ENCODE results near the gene NTSR2. TPM values are rescaled to one million over a fixed set of nuclear protein-coding genes. Genes with fewer than 3 reads are reported as not detected.

Gene NTSR2
- total RNA-seq, 6 donors from 2014 or later = not detected

DNA sequence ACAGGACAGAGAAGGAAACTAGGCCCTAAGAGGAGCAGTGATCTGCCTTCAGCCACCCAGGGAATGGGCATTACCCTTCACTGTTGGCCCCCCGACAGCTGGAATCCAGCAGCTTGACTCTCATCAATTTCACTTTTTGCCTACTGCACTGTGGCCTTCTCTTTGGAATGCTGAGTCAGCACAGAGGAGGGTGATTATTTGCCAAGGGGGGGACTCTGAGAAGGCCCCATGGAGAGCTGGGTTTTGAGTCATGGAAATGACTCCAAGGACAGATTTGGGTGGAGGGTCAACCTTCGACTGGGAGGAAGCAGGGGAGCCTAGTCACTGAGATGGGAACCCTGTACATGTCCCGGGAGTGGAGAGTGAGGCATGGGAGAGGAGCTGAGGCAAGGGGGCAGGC lies 38.1 kb upstream of the NTSR2 start:
- H3K27me3 ChIP-seq = no peaks in the 10 kb centered on the region
- WGBS, 2 donors = 67 to 93% methylated on average over 3 of the region's 3 CpGs
- no peaks in the 10 kb centered on the region for H3K9me3 ChIP-seq
- H3K36me3 ChIP-seq = no peaks in the 10 kb centered on the region
- no peak overlapping the region for H3K27ac ChIP-seq
- DNase-seq = no peak
- TF ChIP-seq POLR2A (IDR thresholded peaks at IDR 0.05) (no peak), POLR2AphosphoS5 (IDR thresholded peaks at IDR 0.05) (no peak), EP300 (IDR thresholded peaks at IDR 0.05) (no peak)
- TF ChIP-seq, protein P1, sequence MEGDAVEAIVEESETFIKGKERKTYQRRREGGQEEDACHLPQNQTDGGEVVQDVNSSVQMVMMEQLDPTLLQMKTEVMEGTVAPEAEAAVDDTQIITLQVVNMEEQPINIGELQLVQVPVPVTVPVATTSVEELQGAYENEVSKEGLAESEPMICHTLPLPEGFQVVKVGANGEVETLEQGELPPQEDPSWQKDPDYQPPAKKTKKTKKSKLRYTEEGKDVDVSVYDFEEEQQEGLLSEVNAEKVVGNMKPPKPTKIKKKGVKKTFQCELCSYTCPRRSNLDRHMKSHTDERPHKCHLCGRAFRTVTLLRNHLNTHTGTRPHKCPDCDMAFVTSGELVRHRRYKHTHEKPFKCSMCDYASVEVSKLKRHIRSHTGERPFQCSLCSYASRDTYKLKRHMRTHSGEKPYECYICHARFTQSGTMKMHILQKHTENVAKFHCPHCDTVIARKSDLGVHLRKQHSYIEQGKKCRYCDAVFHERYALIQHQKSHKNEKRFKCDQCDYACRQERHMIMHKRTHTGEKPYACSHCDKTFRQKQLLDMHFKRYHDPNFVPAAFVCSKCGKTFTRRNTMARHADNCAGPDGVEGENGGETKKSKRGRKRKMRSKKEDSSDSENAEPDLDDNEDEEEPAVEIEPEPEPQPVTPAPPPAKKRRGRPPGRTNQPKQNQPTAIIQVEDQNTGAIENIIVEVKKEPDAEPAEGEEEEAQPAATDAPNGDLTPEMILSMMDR (IDR thresholded peaks at IDR 0.05) = no peak
- no peak overlapping the region for H3K4me3 ChIP-seq
- no peak for ATAC-seq (ENCODE audit: low FRiP score in 2 of 2)
- H3K4me1 ChIP-seq = peaks cover 0 to 2% (median 0%) of the 10 kb centered on the region in 4 donors

DNA sequence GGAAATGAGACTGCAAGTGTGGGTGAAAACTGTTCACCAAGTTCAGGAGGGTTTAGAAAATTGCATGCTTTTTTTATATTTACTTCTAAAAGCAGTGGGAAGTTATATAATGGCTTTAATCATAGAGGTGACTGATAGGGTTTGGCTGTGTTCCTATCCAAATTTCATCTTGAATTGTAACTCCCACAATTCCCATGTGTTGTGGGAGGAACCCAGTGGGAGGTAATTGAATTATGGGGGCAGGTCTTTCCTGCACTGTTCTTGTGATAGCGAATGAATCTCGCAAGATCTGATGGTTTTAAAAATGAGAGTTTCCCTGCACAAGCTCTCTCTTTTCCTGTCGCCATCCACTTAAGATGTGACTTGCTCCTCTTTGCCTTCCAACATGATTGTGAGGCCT lies 35.7 kb upstream of the NTSR2 start:
- WGBS, 2 donors = 94 to 96% methylated on average over 3 of the region's 3 CpGs
- H3K4me3 ChIP-seq = no peak overlapping the region
- no peak overlapping the region for H3K27ac ChIP-seq
- no peaks in the 10 kb centered on the region for H3K9me3 ChIP-seq
- DNase-seq (no peak), ATAC-seq (ENCODE audit: low FRiP score in 2 of 2) (no peak)
- no peaks in the 10 kb centered on the region for H3K36me3 ChIP-seq
- H3K27me3 ChIP-seq = no peaks in the 10 kb centered on the region
- TF ChIP-seq EP300 (IDR thresholded peaks at IDR 0.05) = no peak
- no peak for TF ChIP-seq POLR2AphosphoS5 (IDR thresholded peaks at IDR 0.05)
- TF ChIP-seq POLR2A (IDR thresholded peaks at IDR 0.05) = no peak
- TF ChIP-seq, protein P1 (IDR thresholded peaks at IDR 0.05) = no peak
- no peaks in the 10 kb centered on the region for H3K4me1 ChIP-seq

DNA sequence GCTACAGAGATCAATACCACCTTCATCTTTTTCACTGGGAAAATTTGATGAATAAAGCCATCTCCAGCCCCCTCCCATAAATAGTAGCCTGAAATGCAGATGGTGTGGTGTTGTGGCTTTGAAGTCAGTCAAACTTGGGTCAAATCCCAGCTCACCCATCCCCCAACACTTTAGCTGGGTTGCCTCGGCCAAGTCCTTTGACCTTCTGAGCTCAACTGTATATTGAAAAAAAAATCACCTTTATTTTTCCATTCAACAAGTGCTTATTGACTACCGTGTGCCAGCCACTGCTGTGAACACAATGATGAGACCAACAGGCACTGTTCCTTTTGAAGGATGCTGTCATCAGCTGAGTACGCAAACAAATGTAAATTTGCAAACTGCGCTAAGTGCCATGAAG lies 35.1 kb upstream of the NTSR2 start:
- DNase-seq (no peak), ATAC-seq (ENCODE audit: low FRiP score in 2 of 2) (no peak)
- Histone ChIP-seq H3K27me3 (no peaks in the 10 kb centered on the region), H3K36me3 (no peaks in the 10 kb centered on the region), H3K4me3 (no peak overlapping the region), H3K9me3 (no peaks in the 10 kb centered on the region), H3K4me1 (no peaks in the 10 kb centered on the region), H3K27ac (no peak overlapping the region)
- no peak for TF ChIP-seq POLR2A (IDR thresholded peaks at IDR 0.05)
- no peak for TF ChIP-seq POLR2AphosphoS5 (IDR thresholded peaks at IDR 0.05)
- TF ChIP-seq, protein P1 (IDR thresholded peaks at IDR 0.05) = no peak
- no peak for TF ChIP-seq EP300 (IDR thresholded peaks at IDR 0.05)
- WGBS, 2 donors = 73 to 81% methylated on average over 4 of the region's 4 CpGs

DNA sequence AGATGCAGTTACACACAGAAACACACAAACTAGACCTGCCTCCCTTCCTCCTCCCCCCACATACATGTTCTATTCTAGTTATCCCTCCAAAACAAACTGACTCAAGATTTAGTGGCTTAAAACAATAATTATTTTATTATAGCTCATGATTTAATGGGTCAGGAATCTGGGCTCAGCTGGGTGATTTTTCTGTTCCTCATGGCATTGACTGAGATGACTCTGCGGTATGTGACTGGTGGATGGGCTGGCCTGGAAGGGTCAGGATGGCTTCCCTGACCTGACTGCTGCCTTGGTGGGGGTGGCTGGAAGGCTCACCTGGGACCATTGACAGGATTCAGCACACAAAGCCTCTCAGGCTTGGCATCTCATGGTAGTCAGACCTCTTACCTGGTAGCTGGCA lies 33.7 kb upstream of the NTSR2 start:
- no peaks in the 10 kb centered on the region for H3K27me3 ChIP-seq
- no peak for DNase-seq
- H3K4me3 ChIP-seq = no peak overlapping the region
- no peak overlapping the region for H3K27ac ChIP-seq
- H3K9me3 ChIP-seq = no peaks in the 10 kb centered on the region
- H3K4me1 ChIP-seq = peaks cover 0 to 2% (median under 1%) of the 10 kb centered on the region in 4 donors
- ATAC-seq (ENCODE audit: low FRiP score in 2 of 2) = no peak
- H3K36me3 ChIP-seq = no peaks in the 10 kb centered on the region
- TF ChIP-seq, protein P1 (IDR thresholded peaks at IDR 0.05) = no peak
- TF ChIP-seq POLR2A (IDR thresholded peaks at IDR 0.05) (no peak), EP300 (IDR thresholded peaks at IDR 0.05) (no peak), POLR2AphosphoS5 (IDR thresholded peaks at IDR 0.05) (no peak)
- 67 to 83% methylated on average over 1 of the region's 1 CpG for WGBS, 2 donors

DNA sequence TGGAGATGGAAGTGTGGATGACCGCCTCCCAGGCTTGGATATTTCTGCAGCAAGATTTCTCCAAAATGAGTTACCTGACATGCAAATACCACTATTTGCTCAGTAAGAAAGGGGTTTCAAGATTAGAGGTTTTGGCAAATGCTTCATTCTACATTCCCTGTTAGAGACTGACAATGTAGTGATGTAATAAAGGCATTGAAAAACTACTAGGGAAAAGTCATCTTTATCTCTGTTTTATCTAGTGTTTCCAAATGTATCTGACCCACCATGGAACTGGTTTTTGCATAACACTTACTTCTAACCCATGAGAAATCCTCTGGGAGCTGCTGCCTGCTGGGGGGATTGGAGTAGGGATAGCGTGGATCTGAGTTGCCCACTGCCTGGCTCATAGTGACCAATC lies 33.0 kb upstream of the NTSR2 start:
- TF ChIP-seq EP300 (IDR thresholded peaks at IDR 0.05) (no peak), POLR2AphosphoS5 (IDR thresholded peaks at IDR 0.05) (no peak), POLR2A (IDR thresholded peaks at IDR 0.05) (no peak)
- TF ChIP-seq, protein P1 (IDR thresholded peaks at IDR 0.05) = no peak
- no peak overlapping the region for H3K4me3 ChIP-seq
- no peak overlapping the region for H3K27ac ChIP-seq
- H3K9me3 ChIP-seq = no peaks in the 10 kb centered on the region
- peaks cover 0 to 7% (median 4%) of the 10 kb centered on the region in 4 donors for H3K4me1 ChIP-seq
- ATAC-seq (ENCODE audit: low FRiP score in 2 of 2) (no peak), DNase-seq (no peak)
- WGBS, 2 donors = 91 to 93% methylated on average over 2 of the region's 2 CpGs
- no peaks in the 10 kb centered on the region for H3K27me3 ChIP-seq
- no peaks in the 10 kb centered on the region for H3K36me3 ChIP-seq
